OCI-LY7 (cell line): ENCODE results near the gene RTL1. TPM values are rescaled to one million over a fixed set of nuclear protein-coding genes. Genes with fewer than 3 reads are reported as not detected.

Experiments
- BruUV-seq: library from RNA; stranded (reverse); fragments of 400-500 nt; replicated peaks from 2 replicates; lab custom pipeline; 2021; lab: Mats Ljungman, UMichigan
- CTCF ChIA-PET: fragments of 300-600 bp; sonication (Branson Sonifier 250); formaldehyde crosslinking; loops from one replicate; lab custom pipeline; 2022; ENCODE audit warnings: antibody characterized with exemption; ENCODE audit not compliant: unreplicated experiment; lab: Charles Lee
- POLR2A ChIA-PET: fragments of 300-600 bp; sonication (Branson Sonifier 250); formaldehyde crosslinking; loops from one replicate; lab custom pipeline; 2022; ENCODE audit warnings: antibody characterized with exemption; lab: Charles Lee
- DNase-seq: peaks from one replicate; pipeline ENCODE4 v3.0.0-alpha.2; 2015; ENCODE audit warnings: low spot score
- H2AFZ ChIP-seq: fragments of 200-600 bp; sonication (generic), shearing (Covaris generic); 2 replicates; pipeline ENCODE4 v1.6.1; 2014; ENCODE audit warnings: mild to moderate bottlenecking, antibody characterized with exemption, low read length, moderate library complexity
- H3K27ac ChIP-seq: fragments of 200-600 bp; sonication (generic); 2 replicates; pipeline ENCODE4 v1.5.1; 2014; ENCODE audit warnings: mixed run types, low read depth, mild to moderate bottlenecking, moderate library complexity, low read length, inconsistent platforms; ENCODE audit not compliant: poor library complexity, severe bottlenecking
- H3K36me3 ChIP-seq: fragments of 200-600 bp; sonication (generic); 2 replicates; pipeline ENCODE4 v1.6.1; 2014; ENCODE audit warnings: mild to moderate bottlenecking, antibody characterized with exemption, low read length, moderate library complexity, mixed read lengths; ENCODE audit not compliant: insufficient read depth
- H3K4me1 ChIP-seq: fragments of 200-600 bp; sonication (generic); 2 replicates; pipeline ENCODE4 v1.5.1; 2014; ENCODE audit warnings: mild to moderate bottlenecking, low read length; ENCODE audit not compliant: insufficient read depth, poor library complexity, severe bottlenecking
- H3K4me2 ChIP-seq: fragments of 200-600 bp; sonication (generic); 2 replicates; pipeline ENCODE4 v1.6.1; 2014; ENCODE audit warnings: mild to moderate bottlenecking, low read length
- H3K4me3 ChIP-seq: fragments of 200-600 bp; sonication (generic); 2 replicates; pipeline ENCODE4 v1.5.1; 2014; ENCODE audit warnings: mild to moderate bottlenecking, low read depth, low read length; ENCODE audit not compliant: poor library complexity, severe bottlenecking
- H3K79me2 ChIP-seq: fragments of 200-600 bp; sonication (generic); 2 replicates; pipeline ENCODE4 v1.6.1; 2016; ENCODE audit warnings: low read depth, mild to moderate bottlenecking, low read length, moderate library complexity, mixed read lengths; ENCODE audit not compliant: insufficient read depth
- H3K9me2 ChIP-seq: fragments of 200-600 bp; sonication (generic); 2 replicates; pipeline ENCODE4 v1.6.1; 2016; ENCODE audit warnings: mild to moderate bottlenecking, low read length, mixed read lengths; ENCODE audit not compliant: insufficient read depth
- H3K9me3 ChIP-seq: fragments of 200-600 bp; sonication (generic); 2 replicates; pipeline ENCODE4 v1.6.1; 2014; ENCODE audit warnings: mild to moderate bottlenecking, mixed run types, low read length, mixed read lengths
- H4K20me1 ChIP-seq: fragments of 200-600 bp; sonication (generic); 2 replicates; pipeline ENCODE4 v1.6.1; 2014; ENCODE audit warnings: mild to moderate bottlenecking, antibody characterized with exemption, low read length, moderate library complexity, mixed read lengths; ENCODE audit not compliant: insufficient read depth
- EZH2phosphoT487 ChIP-seq: fragments of 200-600 bp; sonication (generic); IDR thresholded peaks from 2 replicates; pipeline ENCODE4 v1.6.1; 2018; ENCODE audit warnings: low read depth, borderline replicate concordance, mild to moderate bottlenecking, mixed run types, antibody characterized with exemption, low read length, moderate library complexity, mixed read lengths
- intact Hi-C: fragments of 100-400 bp; cut with micrococcal nuclease; formaldehyde crosslinking; loops from one replicate; pipeline ENCODE4 v1.10.0; 2022; ENCODE audit not compliant: unreplicated experiment
- total RNA-seq, 2 experiments: library from RNA; depleted of rRNA in 1 of 2; stranded (reverse); fragments of >200 nt in 1 of 2; shearing (Covaris generic) in 1 of 2; gene quantifications; 2 replicates each; pipeline ENCODE4 v1.2.3, GENCODE V29; 2014 to 2022
- TF ChIP-seq, protein P1 (sequence below): fragments of 200-600 bp; sonication (generic); conservative IDR thresholded peaks from 2 replicates; pipeline ENCODE4 v1.5.1; 2014; ENCODE audit warnings: mild to moderate bottlenecking, antibody characterized with exemption, low read length, moderate library complexity, mixed read lengths

Gene RTL1
- total RNA-seq, 2 experiments from 2014 or later, result not detected

DNA sequence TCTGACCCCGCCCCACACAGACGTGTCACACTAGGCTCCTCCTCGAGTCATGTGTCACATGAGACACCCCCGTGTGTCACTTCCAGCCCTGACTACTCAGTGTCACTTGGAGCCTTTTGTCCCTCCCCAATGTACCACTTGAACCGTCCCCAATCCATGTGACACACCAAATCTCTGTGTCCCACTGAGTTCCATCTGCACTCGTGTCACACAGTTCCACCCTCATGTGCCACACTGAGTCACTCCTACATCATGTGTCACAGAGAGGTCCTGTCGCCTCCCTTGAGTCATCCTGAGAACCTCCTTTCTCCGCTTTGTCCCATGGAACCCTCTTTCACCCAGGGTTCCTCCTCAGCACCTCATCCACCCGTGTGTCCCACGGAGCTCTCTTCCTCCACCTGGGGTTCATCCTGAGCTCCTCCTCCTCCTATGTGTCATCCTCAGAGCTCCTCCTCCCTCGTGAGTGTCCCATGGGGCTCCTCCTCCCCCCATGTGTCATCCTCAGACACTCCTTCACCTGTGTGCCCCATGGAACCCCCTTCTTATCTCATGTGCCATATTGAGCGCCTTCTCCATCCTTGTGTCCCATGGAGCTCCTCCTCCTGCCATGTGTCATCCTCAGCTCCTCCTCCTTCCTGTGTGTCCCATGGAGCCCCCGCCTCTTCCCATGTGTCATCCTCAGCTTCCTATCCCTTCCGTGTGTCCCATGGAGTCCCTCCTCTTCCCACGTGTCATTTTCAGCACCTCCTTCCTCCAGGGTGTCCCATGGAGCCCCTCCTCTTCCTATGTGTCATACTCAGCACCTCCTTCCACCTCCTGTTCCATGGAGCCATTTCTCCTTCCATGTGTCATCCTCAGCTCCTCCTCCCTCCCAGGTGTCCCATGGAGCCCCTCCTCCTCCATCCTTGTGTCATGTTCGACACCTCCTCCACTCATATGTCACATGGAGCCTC is 32.0 kb downstream of the RTL1 start:
- intact Hi-C loops, result no loop called here
- POLR2A ChIA-PET, result no interaction called here
- no TSS peak for BruUV-seq
- no peaks in the 10 kb centered on the region for H3K36me3 ChIP-seq
- H3K9me2 ChIP-seq, result no peaks in the 10 kb centered on the region
- no peaks in the 10 kb centered on the region for H3K4me1 ChIP-seq
- no peaks in the 10 kb centered on the region for H3K79me2 ChIP-seq
- H3K27ac ChIP-seq, result no peak overlapping the region
- TF ChIP-seq EZH2phosphoT487, result no peak
- TF ChIP-seq, protein P1, sequence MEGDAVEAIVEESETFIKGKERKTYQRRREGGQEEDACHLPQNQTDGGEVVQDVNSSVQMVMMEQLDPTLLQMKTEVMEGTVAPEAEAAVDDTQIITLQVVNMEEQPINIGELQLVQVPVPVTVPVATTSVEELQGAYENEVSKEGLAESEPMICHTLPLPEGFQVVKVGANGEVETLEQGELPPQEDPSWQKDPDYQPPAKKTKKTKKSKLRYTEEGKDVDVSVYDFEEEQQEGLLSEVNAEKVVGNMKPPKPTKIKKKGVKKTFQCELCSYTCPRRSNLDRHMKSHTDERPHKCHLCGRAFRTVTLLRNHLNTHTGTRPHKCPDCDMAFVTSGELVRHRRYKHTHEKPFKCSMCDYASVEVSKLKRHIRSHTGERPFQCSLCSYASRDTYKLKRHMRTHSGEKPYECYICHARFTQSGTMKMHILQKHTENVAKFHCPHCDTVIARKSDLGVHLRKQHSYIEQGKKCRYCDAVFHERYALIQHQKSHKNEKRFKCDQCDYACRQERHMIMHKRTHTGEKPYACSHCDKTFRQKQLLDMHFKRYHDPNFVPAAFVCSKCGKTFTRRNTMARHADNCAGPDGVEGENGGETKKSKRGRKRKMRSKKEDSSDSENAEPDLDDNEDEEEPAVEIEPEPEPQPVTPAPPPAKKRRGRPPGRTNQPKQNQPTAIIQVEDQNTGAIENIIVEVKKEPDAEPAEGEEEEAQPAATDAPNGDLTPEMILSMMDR, result no peak
- no peak overlapping the region for H2AFZ ChIP-seq
- no peak overlapping the region for H3K4me3 ChIP-seq
- H4K20me1 ChIP-seq, result no peaks in the 10 kb centered on the region
- no peak for DNase-seq
- CTCF ChIA-PET, result no interaction called here
- no peak overlapping the region for H3K4me2 ChIP-seq
- H3K9me3 ChIP-seq, result no peaks in the 10 kb centered on the region

DNA sequence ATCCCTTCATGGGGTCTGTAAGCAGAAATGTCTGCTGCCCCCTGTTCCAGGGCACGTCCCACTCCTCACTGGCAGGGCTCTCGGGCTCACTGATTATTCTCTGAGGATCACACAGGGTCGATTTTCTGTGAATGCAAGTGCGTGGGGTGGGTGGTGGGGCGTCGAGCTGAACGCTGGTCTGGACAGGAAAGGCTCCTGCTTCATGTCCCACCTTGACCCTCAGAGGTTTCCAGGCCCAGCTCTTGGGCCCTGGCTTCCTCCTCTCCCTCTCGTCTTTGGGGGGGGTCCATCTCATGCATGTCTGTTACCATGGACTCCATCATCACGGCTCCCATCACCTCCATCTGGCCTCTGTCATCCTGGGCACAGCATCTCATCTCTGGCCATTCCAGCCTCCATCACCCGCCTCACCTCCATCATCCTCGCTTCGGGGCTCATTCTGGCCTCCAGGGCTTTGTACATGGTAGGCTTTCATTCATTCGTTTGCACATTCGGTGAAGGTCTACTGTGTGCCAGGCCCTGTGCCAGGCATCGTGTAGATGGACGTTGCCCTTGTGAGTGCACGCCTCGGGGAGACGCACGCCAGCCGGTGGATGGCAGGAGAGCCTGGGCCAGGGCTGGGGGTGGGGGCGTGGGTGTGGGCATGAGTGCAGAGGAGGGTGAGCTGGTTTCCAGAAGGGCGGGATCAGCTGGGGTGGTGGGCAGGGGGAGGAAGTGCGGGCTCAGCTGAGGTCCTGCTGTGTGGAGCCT is 34.7 kb downstream of the RTL1 start:
- Histone ChIP-seq H3K79me2 (no peaks in the 10 kb centered on the region), H2AFZ (no peak overlapping the region), H3K4me2 (no peak overlapping the region), H3K4me3 (no peak overlapping the region), H3K9me2 (no peaks in the 10 kb centered on the region), H3K9me3 (no peaks in the 10 kb centered on the region), H4K20me1 (no peaks in the 10 kb centered on the region), H3K4me1 (no peaks in the 10 kb centered on the region), H3K27ac (no peak overlapping the region), H3K36me3 (no peaks in the 10 kb centered on the region)
- CTCF ChIA-PET, result no interaction called here
- POLR2A ChIA-PET, result no interaction called here
- no TSS peak for BruUV-seq
- no peak for TF ChIP-seq EZH2phosphoT487
- TF ChIP-seq, protein P1, result no peak
- DNase-seq, result no peak
- intact Hi-C loops, result no loop called here
